ENCODE measurements around the gene ARPC5. TPM values are rescaled to one million over a fixed set of nuclear protein-coding genes. Genes with fewer than 3 reads are reported as not detected.
A peak's percentile ranks its signal among the peaks of the same experiment; 100 is the strongest.

The ARPC5 gene
- total and polyA plus RNA-seq, 9 of the 15 experiments (the other 6 are each of a cell fraction or from before 2014, with no cell fraction given) = 71.8 to 150 (median 91.6) TPM

- Histone ChIP-seq H3K9ac (ENCODE audit: insufficient read depth in 1 of 2, low read depth in 2 of 2, low read length in 2 of 2) (no peak overlapping the region; a peak in 1 of 4 replicates), H4K20me1 (replicated peaks; ENCODE audit: control insufficient read depth, insufficient read depth, low read length) (peaks cover 5% of the 10 kb centered on the region), H3K9me1 (ENCODE audit: control insufficient read depth, insufficient read depth, low read length) (no peaks in the 10 kb centered on the region), H3K36me3 (ENCODE audit: control insufficient read depth, insufficient read depth, low read length) (no peaks in the 10 kb centered on the region), H3K27me3 (ENCODE audit: control insufficient read depth in 2 of 2, insufficient read depth in 2 of 2, low read length in 2 of 2) (peaks cover 44 to 46% of the 10 kb centered on the region in 2 experiments), H3K9me3 (replicated peaks; ENCODE audit: control insufficient read depth, insufficient read depth, low read depth, low read length) (no peaks in the 10 kb centered on the region), H3K27ac (ENCODE audit: extremely low read depth, low read depth, low read length) (no peak overlapping the region), H3K4me2 (ENCODE audit: insufficient read depth, low read length) (peak overlapping the region; percentile 71), H2AFZ (ENCODE audit: low read depth, low read length) (peak overlapping the region; percentile 75), H3K4me1 (replicated peaks in 1 of 2; ENCODE audit: control insufficient read depth in 2 of 2, insufficient read depth in 2 of 2, low read length in 2 of 2) (peaks cover 3 to 9% of the 10 kb centered on the region in 2 experiments; a peak in 3 of 5 replicates), H3K79me2 (ENCODE audit: control insufficient read depth, insufficient read depth, low read length) (no peaks in the 10 kb centered on the region), H3K4me3 (no peak overlapping the region)
- ChIA-PET CTCF (ENCODE audit: low intra/inter-chr PET ratio) (interaction anchor here (1.2 kb wide), 1 partner anchor 111 kb away, joined by 3 read pairs; no protein-coding TSS in a partner anchor), POLR2A (interaction anchor here (0.7 to 2.4 kb wide), 8 partner anchors 8 to 118 kb away, joined by 3 to 19 read pairs (median 3); partner anchors contain the start of gene NCF2)
- in situ Hi-C loops (cut with MboI) = no loop called here
- intact Hi-C loops (cut with micrococcal nuclease) = loop anchor here (1.0 kb wide), 1 partner anchor 110 kb away; no protein-coding TSS in a partner anchor
- FAIRE-seq (peak; percentile 80), DNase-seq (ENCODE audit: extremely low read depth in 1 of 4, low spot score in 3 of 4) (peak in 3 of 4 experiments; percentile 30 to 54 (median 48)), ATAC-seq (peak; percentile 82)
- no TSS peak for BruUV-seq (replicated peaks)
- under 1% methylated on average over 8 of the region's 8 CpGs for WGBS (ENCODE audit: insufficient coverage, low coverage, missing lambda C conversion rate)
- peak in 1 of 2 experiments; percentile 52; a peak in 2 of 4 replicates for TF ChIP-seq RAD21 (CRISPR knock-in tag; conservative IDR thresholded peaks at IDR 0.05 in 1 of 2, IDR thresholded peaks at IDR 0.05 in 1 of 2)
- no peak for TF ChIP-seq RFX1 (IDR thresholded peaks at IDR 0.05)
- TF ChIP-seq SETDB1 (IDR thresholded peaks at IDR 0.05; ENCODE audit: low read length) = no peak
- TF ChIP-seq BACH1 (tag; IDR thresholded peaks at IDR 0.05) = no peak
- TF ChIP-seq, protein P1, sequence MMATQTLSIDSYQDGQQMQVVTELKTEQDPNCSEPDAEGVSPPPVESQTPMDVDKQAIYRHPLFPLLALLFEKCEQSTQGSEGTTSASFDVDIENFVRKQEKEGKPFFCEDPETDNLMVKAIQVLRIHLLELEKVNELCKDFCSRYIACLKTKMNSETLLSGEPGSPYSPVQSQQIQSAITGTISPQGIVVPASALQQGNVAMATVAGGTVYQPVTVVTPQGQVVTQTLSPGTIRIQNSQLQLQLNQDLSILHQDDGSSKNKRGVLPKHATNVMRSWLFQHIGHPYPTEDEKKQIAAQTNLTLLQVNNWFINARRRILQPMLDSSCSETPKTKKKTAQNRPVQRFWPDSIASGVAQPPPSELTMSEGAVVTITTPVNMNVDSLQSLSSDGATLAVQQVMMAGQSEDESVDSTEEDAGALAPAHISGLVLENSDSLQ (IDR thresholded peaks at IDR 0.05) = no peak
- no peak for TF ChIP-seq ZBTB1 (CRISPR knock-in tag; IDR thresholded peaks at IDR 0.05; ENCODE audit: borderline replicate concordance, low read depth)
- 0 out of 2 replicates have a peak, but pooled peaks have one; percentile 16 for TF ChIP-seq SMC3 (conservative IDR thresholded peaks at IDR 0.05; ENCODE audit: insufficient read depth, low read depth, low read length)
- peak; percentile 56 for TF ChIP-seq CXXC5 (CRISPR knock-in tag; IDR thresholded peaks at IDR 0.05)
- TF ChIP-seq RB1 (IDR thresholded peaks at IDR 0.05; ENCODE audit: low read depth) = no peak
- TF ChIP-seq ERF (CRISPR knock-in tag; IDR thresholded peaks at IDR 0.05) = no peak
- TF ChIP-seq ETV6 (IDR thresholded peaks at IDR 0.05; ENCODE audit: borderline replicate concordance in 1 of 2, low read depth in 2 of 2, low read length in 1 of 2) = 0 out of 4 replicates have a peak, but pooled peaks of 1 of the 2 experiments have one; percentile 48
- no peak for TF ChIP-seq ETV6 (CRISPR knock-in tag; IDR thresholded peaks at IDR 0.05; ENCODE audit: borderline replicate concordance)
- TF ChIP-seq TEAD1 (CRISPR knock-in tag; IDR thresholded peaks at IDR 0.05) = no peak
- TF ChIP-seq ASH1L (IDR thresholded peaks at IDR 0.05; ENCODE audit: borderline replicate concordance, low read depth, partially characterized antibody) = no peak
- TF ChIP-seq, protein P2, sequence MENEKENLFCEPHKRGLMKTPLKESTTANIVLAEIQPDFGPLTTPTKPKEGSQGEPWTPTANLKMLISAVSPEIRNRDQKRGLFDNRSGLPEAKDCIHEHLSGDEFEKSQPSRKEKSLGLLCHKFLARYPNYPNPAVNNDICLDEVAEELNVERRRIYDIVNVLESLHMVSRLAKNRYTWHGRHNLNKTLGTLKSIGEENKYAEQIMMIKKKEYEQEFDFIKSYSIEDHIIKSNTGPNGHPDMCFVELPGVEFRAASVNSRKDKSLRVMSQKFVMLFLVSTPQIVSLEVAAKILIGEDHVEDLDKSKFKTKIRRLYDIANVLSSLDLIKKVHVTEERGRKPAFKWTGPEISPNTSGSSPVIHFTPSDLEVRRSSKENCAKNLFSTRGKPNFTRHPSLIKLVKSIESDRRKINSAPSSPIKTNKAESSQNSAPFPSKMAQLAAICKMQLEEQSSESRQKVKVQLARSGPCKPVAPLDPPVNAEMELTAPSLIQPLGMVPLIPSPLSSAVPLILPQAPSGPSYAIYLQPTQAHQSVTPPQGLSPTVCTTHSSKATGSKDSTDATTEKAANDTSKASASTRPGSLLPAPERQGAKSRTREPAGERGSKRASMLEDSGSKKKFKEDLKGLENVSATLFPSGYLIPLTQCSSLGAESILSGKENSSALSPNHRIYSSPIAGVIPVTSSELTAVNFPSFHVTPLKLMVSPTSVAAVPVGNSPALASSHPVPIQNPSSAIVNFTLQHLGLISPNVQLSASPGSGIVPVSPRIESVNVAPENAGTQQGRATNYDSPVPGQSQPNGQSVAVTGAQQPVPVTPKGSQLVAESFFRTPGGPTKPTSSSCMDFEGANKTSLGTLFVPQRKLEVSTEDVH (IDR thresholded peaks at IDR 0.05; ENCODE audit: low read depth, partially characterized antibody) = no peak
- TF ChIP-seq RHOXF2B (CRISPR knock-in tag; conservative IDR thresholded peaks at IDR 0.05) = no peak
- TF ChIP-seq SMAD4 (CRISPR knock-in tag; conservative IDR thresholded peaks at IDR 0.05) = peak; percentile 26; the same call in 1 of the 2 replicates
- TF ChIP-seq JUN (IDR thresholded peaks at IDR 0.05; ENCODE audit: borderline replicate concordance, low read depth, low read length) = no peak
- no peak for TF ChIP-seq JUN (CRISPR knock-in tag; IDR thresholded peaks at IDR 0.05; ENCODE audit: borderline replicate concordance)
Measured at GRCh38 chr1:183580281-183580682, 55.3 kb downstream of the ARPC5 start.

Data from K562 (cell line).